ELR (cell line): ENCODE measurements around the gene FLNC.
A peak's percentile ranks its signal among the peaks of the same experiment; 100 is the strongest.

Experiments
- DNase-seq: peaks from one replicate; pipeline ENCODE4 v3.0.0-alpha.2; 2015; ENCODE audit warnings: low read depth

FLNC gene

GRCh38 chr7:128801003-128801402, 29.2 kb upstream of the FLNC start:
- no peak for DNase-seq

GRCh38 chr7:128801667-128802418, 28.4 kb upstream of the FLNC start:
- no peak for DNase-seq

GRCh38 chr7:128804484-128804883, 25.7 kb upstream of the FLNC start:
- no peak for DNase-seq

GRCh38 chr7:128805225-128805624, 25.0 kb upstream of the FLNC start:
- no peak for DNase-seq

GRCh38 chr7:128807191-128807590, 23.0 kb upstream of the FLNC start:
- DNase-seq, result no peak

- no peak for DNase-seq
Observed at GRCh38 chr7:128809363-128809762, 20.8 kb upstream of the FLNC start.

GRCh38 chr7:128810473-128810872, 19.7 kb upstream of the FLNC start:
- DNase-seq, result peak; percentile 20

- no peak for DNase-seq
Observed at GRCh38 chr7:128810997-128811396, 19.2 kb upstream of the FLNC start.

- no peak for DNase-seq
Observed at GRCh38 chr7:128811631-128812430, 18.4 kb upstream of the FLNC start.

GRCh38 chr7:128812514-128813168, 17.6 kb upstream of the FLNC start:
- DNase-seq, result no peak

- no peak for DNase-seq
Observed at GRCh38 chr7:128814499-128814898, 15.7 kb upstream of the FLNC start.

- no peak for DNase-seq
Observed at GRCh38 chr7:128815289-128815942, 14.8 kb upstream of the FLNC start.

- DNase-seq, result no peak
Observed at GRCh38 chr7:128818694-128819093, 11.5 kb upstream of the FLNC start.

- no peak for DNase-seq
Observed at GRCh38 chr7:128821724-128822123, 8.5 kb upstream of the FLNC start.

GRCh38 chr7:128826512-128826911, 3.7 kb upstream of the FLNC start:
- DNase-seq, result no peak

GRCh38 chr7:128826916-128827247, 3.3 kb upstream of the FLNC start:
- no peak for DNase-seq

GRCh38 chr7:128827248-128827958, 2.8 kb upstream of the FLNC start:
- DNase-seq, result peak; percentile 85

GRCh38 chr7:128827971-128828711, 2.1 kb upstream of the FLNC start:
- DNase-seq, result peak; percentile 90

- peak; percentile 80 for DNase-seq
Observed at GRCh38 chr7:128829391-128830166, 627 bp upstream of the FLNC start.
